GM11168 (cell line): ENCODE measurements around the gene MED8.
"Not testable (repeated sequence)": the region's sequence is repeated elsewhere in the genome, so short reads cannot be mapped to it uniquely, and the experiment has no call there.

Source experiments
- in situ Hi-C: fragments of 300-500 bp; cut with MboI; formaldehyde crosslinking; loops from one replicate; pipeline ENCODE4 v1.12.0; 2022; ENCODE audit warnings: low sequenced_read_pairs; ENCODE audit not compliant: unreplicated experiment

The MED8 gene

DNA sequence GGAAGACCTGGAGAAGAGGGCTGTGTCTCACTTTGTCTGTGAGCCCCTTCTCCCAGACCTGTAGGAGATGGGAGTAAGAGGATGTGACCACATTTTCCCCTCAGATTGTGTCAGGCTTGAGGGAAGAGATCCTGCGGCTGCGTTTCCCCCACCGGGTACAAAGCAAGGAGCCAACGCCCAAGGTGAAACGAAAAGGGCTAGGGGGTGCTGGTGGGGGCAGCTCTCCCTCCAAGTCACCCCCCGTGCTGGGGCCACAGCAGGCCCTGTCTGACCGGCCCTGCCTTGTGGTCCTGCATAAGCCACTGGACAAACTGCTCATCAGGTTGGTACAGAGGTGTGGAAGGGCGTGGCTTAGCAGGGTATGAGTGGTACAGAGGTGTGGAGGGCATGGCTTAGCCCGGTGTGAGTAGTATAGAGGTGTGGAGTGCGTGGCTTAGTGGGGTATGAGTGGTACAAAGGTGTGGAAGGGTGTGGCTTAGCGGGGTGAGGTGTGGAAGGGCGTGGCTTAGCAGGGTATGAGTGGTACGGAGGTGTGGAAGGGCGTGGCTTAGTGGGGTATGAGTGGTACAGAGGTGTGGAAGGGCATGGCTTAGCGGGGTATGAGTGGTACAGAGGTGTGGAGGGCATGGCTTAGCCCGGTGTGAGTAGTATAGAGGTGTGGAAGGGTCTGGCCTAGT lies 33.5 kb upstream of the MED8 start:
- in situ Hi-C loops = no loop called here

DNA sequence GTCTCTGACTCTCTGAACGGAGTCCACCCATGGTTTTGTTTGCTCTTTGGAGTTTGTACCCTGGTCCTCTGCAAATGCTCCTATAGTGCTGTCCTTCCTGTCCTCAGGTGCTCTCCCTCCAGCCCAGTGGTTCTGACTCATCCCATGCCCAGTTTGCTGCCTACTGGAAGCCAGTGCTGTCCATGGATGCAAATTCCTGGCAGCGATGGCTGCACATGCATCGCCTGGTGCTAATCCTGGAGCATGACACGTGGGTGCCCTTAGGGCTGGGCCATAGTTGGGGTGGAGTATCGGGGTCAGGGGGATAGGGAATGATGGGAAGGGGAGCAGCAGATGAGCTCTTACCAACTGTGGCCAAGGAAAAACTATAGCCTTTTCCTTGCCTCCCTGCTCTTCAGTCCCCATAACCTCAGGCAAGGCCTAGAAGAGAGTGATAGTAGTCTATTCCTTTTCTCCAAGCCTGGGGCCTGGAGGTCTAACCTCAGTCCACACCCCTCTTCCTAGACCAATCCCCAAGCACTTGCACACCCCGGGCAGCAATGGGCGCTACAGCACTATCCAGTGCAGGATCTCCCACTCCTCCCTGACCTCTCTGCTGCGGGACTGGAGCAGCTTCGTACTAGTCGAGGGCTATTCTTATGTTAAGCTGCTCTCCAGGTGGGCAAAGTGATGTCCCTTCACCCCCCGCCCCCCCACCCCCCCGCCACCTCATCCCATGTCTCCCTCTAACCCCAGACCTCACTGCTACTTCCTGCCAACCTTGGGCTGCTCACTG lies 32.6 kb upstream of the MED8 start:
- in situ Hi-C loops = no loop called here

DNA sequence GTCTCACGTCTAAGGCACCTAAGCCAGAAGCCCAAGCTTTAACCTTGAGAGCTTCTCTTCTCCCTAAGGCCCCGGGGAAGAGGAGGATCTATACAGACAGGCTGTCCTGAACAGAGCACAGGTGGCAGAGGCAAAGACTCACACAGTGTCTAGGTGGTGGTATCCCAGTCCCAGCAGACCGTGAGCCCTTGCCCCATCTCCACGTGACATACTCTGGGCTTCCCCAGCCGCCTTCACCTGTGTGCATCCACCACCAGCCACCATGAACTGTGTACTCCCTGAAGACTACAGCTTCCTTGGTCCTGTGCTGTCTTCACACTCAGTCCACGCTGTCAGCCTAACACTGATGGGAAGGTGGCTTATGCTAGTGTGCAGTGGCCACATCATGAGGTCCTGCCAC lies 31.8 kb upstream of the MED8 start:
- in situ Hi-C loops = no loop called here

DNA sequence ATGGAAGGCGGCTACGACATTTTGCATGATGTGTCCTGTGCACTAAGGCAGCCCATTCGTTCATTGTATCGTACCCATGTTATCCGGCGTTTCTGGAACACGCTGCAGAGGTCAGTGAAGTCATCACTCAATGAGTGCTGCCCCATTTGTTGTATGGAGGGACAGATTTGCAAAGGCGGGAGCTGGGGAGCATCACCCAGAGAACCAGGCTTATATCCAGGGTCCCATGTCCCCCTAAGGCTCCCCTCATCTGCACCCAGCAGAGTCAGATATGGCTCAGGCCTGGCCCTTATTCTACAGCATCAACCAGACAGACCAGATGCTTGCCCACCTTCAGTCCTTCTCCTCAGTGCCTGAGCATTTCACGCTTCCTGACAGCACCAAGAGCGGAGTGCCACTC lies 31.3 kb upstream of the MED8 start:
- in situ Hi-C loops = no loop called here

DNA sequence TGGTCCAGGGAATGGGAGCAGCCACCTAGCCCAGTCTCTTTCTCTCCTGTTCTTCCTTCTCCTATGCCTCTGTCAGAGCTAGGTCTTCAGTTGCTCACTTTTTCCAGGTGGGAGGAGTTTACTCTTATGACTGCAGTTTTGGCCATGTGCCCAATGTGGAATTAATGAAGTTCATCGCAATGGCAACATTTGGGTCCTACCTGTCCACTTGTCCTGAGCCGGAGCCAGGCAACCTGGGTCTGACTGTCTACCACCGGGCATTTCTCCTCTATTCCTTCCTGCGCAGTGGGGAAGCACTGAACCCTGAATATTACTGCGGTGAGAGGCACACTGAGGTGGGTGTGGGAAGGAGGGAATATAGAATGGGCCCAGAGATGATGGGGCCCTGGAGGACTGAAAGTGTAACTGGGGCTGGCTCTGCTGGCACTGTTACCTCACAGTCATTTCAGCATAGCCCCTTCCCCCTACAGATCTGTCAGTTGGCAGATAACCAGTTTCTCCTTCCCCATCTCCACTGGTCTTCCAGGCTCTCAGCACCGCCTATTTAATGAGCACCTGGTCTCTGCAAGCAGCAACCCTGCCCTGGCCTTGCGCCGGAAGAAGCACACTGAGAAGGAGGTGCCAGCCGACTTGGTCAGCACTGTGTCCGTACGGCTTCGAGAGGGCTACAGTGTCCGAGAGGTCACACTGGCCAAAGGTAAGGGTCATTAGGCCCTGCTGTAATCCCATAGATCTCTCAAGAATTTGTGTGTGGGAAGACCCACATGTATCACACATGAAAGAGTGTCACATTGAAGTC lies 30.2 kb upstream of the MED8 start:
- in situ Hi-C loops = loop anchor here (10.0 kb wide), 1 partner anchor 185 kb away; no protein-coding TSS in a partner anchor

DNA sequence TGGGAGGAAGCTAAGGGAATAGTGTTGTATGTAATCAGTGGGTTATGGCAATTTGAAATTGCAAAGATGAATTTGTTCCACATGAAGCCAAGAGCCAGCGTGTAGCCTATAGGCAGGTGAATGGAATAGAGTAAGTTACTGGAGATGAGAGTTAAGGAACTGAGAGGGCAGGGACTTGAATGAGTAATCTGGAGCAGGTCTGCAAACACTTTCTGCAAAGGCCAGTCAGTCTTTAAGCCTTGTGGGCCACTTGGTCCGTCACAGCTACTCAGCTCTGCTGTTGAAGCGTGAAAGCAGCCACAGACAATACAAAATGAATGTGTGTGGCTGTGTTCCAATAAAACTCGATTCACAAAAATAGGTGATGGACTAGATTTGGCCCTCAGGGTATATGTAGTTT lies 29.3 kb upstream of the MED8 start:
- in situ Hi-C loops = loop anchor here (10.0 kb wide), 1 partner anchor 184 kb away; no protein-coding TSS in a partner anchor

DNA sequence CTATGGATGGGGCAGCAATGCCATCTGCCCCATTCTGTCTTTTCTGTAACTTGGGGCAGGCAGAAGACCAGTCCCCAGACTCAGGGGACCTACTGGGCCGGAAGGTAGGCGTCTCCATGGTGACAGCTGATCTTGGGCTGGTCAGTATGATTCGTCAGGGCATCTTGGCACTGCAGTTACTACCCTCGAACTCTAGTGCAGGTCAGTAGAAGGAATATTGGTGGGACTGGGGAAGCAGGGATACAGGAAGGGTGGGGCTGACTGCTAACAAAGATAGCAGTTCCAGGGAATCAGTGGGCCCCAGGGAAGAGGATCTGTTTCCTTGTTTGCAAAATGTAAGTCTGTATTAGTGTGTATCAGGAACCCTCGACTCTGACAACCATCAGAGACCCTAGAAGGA lies 26.3 kb upstream of the MED8 start:
- in situ Hi-C loops = loop anchor here (10.0 kb wide), 1 partner anchor 181 kb away; no protein-coding TSS in a partner anchor

DNA sequence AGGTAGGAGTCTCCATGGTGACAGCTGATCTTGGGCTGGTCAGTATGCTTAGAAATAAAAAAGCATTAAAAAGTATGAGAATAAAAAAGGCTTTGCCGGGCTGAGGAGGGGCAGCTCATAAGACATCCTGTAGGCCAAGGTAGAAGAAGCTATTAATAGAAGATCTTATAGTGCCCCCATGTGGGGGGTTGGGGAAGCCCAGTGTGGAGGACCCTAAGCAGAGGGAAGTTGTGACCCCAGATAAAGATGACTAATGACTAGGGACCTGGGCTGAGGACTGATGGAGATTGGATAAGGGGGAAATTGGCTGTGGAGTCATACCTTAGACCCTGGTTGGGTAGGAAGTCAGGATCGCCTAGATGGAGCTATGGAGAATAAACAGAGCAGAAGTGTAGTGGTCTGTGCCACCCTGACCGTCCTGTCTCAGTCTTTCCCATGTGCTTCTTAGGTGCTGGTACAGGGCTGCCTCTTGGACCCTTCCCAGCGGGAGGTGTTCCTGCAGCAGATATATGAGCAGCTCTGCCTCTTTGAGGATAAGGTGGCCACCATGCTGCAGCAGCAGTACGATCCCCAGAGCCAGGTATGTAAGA lies 25.1 kb upstream of the MED8 start:
- in situ Hi-C loops = loop anchor here (10.0 kb wide), 1 partner anchor 180 kb away; no protein-coding TSS in a partner anchor

DNA sequence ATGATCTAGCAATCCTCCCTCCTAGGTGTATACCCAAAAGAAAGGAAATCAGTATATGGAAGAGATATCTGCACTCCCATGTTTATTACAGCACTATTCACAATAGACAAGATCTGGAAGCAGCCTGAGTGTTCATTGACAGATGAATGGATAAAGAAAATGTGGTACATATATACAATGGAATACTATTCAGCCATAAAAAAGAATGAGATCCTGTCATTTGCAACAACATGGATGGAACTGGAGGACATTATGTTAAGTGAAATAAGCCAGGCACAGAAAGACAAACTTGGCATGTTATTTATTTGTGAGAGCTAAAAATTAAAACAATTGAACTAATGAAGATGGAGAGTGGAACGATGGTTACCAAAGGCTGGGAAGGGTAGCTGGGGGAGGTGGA lies 23.8 kb upstream of the MED8 start:
- in situ Hi-C loops = loop anchor here (10.0 kb wide), 1 partner anchor 179 kb away; no protein-coding TSS in a partner anchor

DNA sequence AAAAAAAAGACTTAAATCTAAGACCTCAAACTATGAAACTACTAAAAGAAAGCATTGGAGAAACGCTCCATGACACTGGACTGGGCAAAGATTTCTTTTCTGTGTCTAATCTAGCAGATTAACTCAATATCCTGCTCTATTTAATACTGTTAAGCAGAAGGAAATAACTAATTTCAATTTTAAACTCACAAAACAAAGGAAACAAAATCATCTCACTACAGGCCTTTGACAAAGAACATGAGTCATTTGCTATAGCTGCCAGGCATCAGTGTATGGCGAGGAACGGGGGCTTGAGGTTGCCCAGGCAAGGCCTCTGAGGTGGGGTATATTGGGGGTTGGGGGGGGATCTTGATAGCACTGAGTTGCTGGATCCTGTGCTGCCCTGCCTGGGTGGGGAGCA lies 21.0 kb upstream of the MED8 start:
- in situ Hi-C loops = loop anchor here (10.0 kb wide), 1 partner anchor 176 kb away; no protein-coding TSS in a partner anchor

DNA sequence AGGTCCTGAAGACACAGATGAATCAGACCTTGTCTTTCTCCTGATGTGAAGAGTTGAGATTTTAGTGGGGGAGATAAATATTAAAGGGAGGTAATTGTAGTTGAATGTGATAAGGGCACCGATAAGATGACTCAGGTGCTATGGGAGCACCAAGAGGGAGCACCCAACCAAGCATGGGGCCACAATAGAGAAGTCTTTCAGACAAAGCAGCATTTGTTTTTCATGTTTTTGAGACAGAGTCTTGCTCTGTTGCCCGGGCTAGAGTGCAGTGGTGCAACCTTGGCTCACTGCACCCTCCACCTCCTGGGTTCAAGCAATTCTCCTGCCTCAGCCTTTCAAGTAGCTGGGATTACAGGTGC lies 16.3 kb upstream of the MED8 start:
- in situ Hi-C loops = no loop called here

DNA sequence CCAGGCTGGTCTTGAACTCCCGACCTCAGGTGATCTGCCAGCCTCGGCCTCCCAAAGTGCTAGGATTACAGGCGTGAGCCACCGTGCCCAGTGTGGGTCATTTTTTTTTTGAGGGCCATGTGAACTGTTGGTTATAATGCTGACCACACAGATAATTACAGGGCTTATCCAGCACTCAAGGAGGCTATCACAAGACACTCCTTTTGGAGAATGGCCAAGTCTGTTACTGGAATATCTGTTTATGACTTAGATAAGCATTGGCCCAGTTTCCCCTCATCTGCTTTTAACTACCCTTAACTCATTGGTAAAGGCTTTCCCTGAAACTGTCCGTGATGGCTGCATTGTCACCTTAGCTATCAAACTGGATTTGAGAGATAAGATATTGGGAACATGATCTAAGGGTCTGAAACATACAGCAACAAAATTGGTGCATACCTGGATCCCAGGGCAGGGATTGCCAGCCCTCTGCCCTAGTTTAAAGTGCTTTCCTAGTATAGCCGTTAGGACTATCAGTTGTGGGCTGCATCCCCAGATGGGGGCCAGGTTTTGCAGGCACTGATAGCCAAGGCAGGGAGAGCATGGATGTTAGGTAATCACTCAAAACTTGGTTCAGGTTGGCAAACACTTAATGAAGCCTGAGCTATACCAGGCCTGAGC lies 15.7 kb upstream of the MED8 start:
- in situ Hi-C loops = no loop called here

DNA sequence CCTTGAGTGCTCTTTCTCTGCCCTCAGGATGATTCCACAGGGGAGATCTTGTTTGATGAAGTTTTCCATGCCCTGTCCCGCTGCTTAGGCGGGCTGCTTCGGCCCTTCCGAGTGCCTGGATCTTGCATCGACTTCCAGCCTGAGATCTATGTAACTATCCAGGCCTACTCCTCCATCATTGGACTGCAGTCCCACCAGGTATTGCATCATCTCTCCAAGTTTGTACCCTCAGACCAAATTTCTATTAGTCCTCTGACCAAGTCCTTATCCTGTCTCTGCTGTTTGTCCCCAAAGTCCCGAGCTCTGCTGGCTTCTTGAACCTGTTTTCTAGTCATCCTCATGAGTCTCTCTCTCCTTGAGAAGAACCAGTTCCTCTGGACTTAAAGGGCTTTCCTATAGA lies 14.8 kb upstream of the MED8 start:
- in situ Hi-C loops = no loop called here

DNA sequence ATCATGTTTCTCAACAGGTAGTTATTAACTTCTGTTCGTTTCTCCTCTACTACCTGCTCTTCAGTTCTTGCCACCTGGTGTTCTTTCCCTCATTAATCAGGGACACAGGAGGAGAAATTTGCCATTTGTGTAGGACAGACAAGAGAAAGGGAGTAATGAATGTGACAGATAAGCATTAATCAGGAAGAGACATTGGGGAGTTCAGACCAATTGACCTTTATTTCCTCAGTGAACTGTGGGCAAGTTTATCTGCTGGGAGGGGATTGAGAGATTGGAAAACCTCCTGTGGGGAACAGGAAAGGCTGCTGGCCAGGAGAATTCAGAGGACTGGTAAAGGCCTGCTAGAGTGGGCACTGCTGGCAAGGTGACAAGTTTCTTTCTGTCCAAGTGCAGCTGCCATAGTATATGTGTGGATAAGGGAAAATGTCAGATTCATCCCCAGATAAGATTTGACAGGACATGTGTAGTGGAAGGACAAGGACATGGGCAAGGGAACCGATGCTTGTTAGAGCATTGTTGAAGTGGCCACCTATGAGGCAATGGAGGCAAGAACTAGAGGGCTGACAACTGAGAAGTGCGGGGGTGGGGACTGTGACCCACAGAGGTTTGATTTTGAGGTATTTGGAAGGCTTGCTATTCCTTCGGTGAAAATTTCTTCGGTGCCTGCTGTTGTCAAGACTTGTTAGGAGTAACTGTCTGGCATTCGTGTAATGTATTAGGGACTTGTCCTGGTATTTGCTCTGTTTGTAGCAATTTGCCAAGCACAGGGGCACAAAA lies 12.7 kb upstream of the MED8 start:
- in situ Hi-C loops = no loop called here

DNA sequence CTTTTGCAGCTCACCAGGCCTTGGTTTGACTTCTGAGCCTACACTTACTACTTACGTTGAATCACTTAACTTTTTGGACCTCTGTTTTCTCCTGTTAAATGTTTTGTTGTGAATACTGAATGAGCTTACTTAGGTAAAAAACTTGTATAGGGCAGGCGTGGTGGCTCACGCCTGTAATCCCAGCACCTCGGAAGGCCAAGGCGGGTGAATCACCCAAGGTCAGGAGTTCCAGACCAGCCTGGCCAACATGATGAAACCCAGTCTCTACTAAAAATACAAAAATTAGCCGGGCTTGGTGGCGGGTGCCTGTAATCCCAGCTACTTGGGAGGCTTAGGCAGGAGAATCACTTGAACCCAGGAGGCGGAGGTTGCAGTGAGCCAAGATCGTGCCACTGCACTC lies 10.8 kb upstream of the MED8 start:
- in situ Hi-C loops = not testable (repeated sequence)

DNA sequence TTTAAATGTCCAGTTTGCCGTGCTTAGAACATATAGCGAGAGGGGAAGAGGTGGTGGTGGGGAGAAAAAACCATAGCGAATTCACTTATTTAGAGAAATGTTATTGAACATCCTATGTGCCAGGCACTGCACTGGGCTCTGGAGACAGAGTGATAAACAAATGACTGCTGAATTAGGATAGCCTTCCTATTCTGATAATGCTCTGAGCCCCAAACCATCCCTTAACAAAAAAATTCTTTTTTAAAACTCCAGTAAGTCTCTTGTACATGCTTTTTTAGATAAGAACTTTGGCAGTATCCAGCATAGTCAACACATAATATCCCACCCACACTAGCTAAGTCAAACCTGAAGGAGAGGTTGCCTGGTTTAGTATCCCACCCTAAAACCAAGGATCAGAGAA lies 8.6 kb upstream of the MED8 start:
- in situ Hi-C loops = no loop called here

DNA sequence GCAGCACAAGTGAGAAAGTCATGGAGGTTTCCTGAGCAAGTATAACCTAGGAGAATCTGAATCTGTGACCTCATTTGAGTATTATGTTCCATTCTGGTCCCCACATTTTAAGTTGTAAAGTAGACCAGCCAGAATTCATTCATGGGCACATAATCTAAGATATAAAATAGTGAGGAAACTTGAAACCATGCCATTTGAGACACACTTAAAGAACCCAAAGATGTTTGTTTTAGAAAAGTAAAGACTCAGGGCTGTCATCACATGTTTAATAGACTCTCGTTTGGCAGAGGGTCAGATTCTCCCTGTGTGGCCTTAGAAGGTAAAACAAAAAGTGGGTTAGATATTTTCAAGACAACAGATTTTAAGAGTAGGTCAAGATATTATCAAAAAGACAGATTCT lies 6.5 kb upstream of the MED8 start:
- in situ Hi-C loops = no loop called here

DNA sequence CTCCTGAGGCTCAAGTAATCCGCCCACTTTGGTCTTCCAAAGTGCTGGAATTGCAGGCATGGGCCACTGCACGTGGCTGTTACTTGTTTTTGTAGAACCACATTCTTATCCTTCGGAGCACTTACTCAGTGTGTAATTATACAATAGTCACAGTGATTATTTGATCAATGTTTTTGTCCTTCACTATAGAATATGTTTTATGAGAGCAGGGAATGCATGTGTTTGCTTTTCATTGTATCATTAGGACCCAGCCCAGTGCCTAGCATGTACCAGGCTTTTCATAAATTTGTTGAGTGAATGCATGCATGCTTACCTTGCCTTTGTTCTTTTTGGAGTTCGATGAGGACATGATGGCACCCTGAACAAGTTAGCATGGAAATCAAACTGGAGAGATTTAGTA lies 5.9 kb upstream of the MED8 start:
- in situ Hi-C loops = no loop called here

DNA sequence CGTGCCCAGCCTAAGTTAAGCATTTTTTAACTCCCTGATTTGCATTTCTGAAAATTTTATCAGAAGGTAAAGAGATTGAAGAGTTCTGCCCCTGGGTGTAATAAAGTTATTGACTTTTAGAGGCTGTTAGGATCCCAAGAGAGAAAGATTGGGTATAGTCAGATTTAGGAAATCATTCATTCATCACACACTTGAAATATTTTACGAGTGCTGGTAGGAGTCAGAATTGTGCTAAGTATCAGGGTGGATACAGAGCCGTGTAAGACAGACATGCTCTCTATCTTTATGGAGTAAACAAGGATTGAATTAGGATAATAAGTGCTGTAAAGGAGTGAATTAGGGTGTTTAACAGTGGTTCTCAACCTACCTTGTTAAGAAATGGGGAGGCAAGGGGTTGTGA lies 3.1 kb upstream of the MED8 start:
- in situ Hi-C loops = no loop called here
